Liver (tissue), 9 donors: ENCODE results near the gene VGLL2. TPM values are rescaled to one million over a fixed set of nuclear protein-coding genes. Genes with fewer than 3 reads are reported as not detected.

ENCODE experiments used
- DNase-seq: peaks from one replicate; pipeline ENCODE4 v3.0.0-alpha.2; 2017; ENCODE audit warnings: low spot score
- H3K27ac ChIP-seq, 2 donors: one replicate each; pipeline ENCODE4 v1.7.0; 2013; ENCODE audit warnings: inconsistent platforms in 2 of 2, low read length in 2 of 2, control low read depth in 1 of 2, low read depth in 1 of 2, mild to moderate bottlenecking in 1 of 2
- H3K27me3 ChIP-seq, 4 donors: one replicate each; pipeline versions ENCODE4 v1.6.1 to v1.7.0; 2013; ENCODE audit warnings: low read length in 3 of 4, inconsistent platforms in 1 of 4, mild to moderate bottlenecking in 1 of 4, moderate library complexity in 1 of 4; ENCODE audit not compliant: control insufficient read depth in 4 of 4, insufficient read depth in 4 of 4
- H3K36me3 ChIP-seq, 4 donors: one replicate each; pipeline versions ENCODE4 v1.6.1 to v1.7.0; 2013; ENCODE audit warnings: low read length in 3 of 4, mild to moderate bottlenecking in 3 of 4, low read depth in 1 of 4, moderate library complexity in 1 of 4; ENCODE audit not compliant: control insufficient read depth in 4 of 4, insufficient read depth in 3 of 4
- H3K4me1 ChIP-seq, 4 donors: one replicate each; pipeline versions ENCODE4 v1.6.1 to v1.7.0; 2013; ENCODE audit warnings: low read length in 3 of 4, mild to moderate bottlenecking in 3 of 4, moderate library complexity in 1 of 4; ENCODE audit not compliant: control insufficient read depth in 4 of 4, insufficient read depth in 4 of 4
- H3K4me3 ChIP-seq, 3 donors: one replicate each; pipeline versions ENCODE4 v1.6.1 to v1.7.0; 2013; ENCODE audit warnings: low read length in 3 of 3, control low read depth in 1 of 3, low read depth in 1 of 3, mild to moderate bottlenecking in 1 of 3
- H3K9ac ChIP-seq, 2 donors: one replicate each; pipeline ENCODE4 v1.7.0; 2013; ENCODE audit warnings: low read length in 2 of 2, mild to moderate bottlenecking in 2 of 2, moderate library complexity in 2 of 2, control low read depth in 1 of 2, low read depth in 1 of 2
- H3K9me3 ChIP-seq, 4 donors: one replicate each; pipeline versions ENCODE4 v1.6.1 to v1.7.0; 2013; ENCODE audit warnings: low read length in 3 of 4; ENCODE audit not compliant: control insufficient read depth in 4 of 4
- CTCF ChIP-seq: fragments of 150-350 bp; IDR thresholded peaks from 2 replicates; pipeline ENCODE4 v1.5.1; 2017; ENCODE audit warnings: improper control_type of control experiment, low read depth, low read length; ENCODE audit not compliant: missing input control
- EGR1 ChIP-seq, 2 donors: IDR thresholded peaks; 2 replicates each; pipeline ENCODE4 v1.6.1; 2016 to 2018; ENCODE audit warnings: antibody characterized with exemption in 2 of 2, low read depth in 2 of 2
- GABPA ChIP-seq, 2 donors: IDR thresholded peaks in 1 of 2; conservative IDR thresholded peaks in 1 of 2; 2 replicates each; pipeline ENCODE4 v1.6.1; 2016; ENCODE audit warnings: antibody characterized with exemption in 2 of 2, mild to moderate bottlenecking in 1 of 2, moderate library complexity in 1 of 2
- HNF4A ChIP-seq, 2 donors: conservative IDR thresholded peaks; 2 replicates each; pipeline ENCODE4 v1.6.1; 2016; ENCODE audit warnings: antibody characterized with exemption in 2 of 2, mild to moderate bottlenecking in 2 of 2
- HNF4G ChIP-seq: IDR thresholded peaks from 2 replicates; pipeline ENCODE4 v1.6.1; 2016; ENCODE audit warnings: antibody characterized with exemption
- JUND ChIP-seq, 2 donors: IDR thresholded peaks; 2 replicates each; pipeline ENCODE4 v1.6.1; 2016; ENCODE audit warnings: antibody characterized with exemption in 2 of 2
- RAD21 ChIP-seq, 2 donors: IDR thresholded peaks; 2 replicates each; pipeline ENCODE4 v1.6.1; 2016; ENCODE audit warnings: antibody characterized with exemption in 2 of 2, mild to moderate bottlenecking in 2 of 2
- RXRA ChIP-seq, 2 donors: IDR thresholded peaks; 2 replicates each; pipeline ENCODE4 v1.6.1; 2017 to 2018; ENCODE audit warnings: antibody characterized with exemption in 2 of 2, mild to moderate bottlenecking in 1 of 2
- SP1 ChIP-seq: IDR thresholded peaks from 2 replicates; pipeline ENCODE4 v1.6.1; 2018; ENCODE audit warnings: antibody characterized with exemption, mild to moderate bottlenecking
- TAF1 ChIP-seq: conservative IDR thresholded peaks from 2 replicates; pipeline ENCODE4 v1.6.1; 2016; ENCODE audit warnings: antibody characterized with exemption, mild to moderate bottlenecking
- YY1 ChIP-seq: IDR thresholded peaks from 2 replicates; pipeline ENCODE4 v1.6.1; 2016; ENCODE audit warnings: antibody characterized with exemption, mild to moderate bottlenecking
- WGBS: extraction: QIAGEN DNeasy Blood & Tissue Kit; methylation state at CpG from one replicate; pipeline ENCODE4 v1.1.7; 2013; 5-methylcytosine and 5-hydroxymethylcytosine counted together
- polyA plus RNA-seq, 2 donors: library from polyadenylated mRNA; stranded (reverse) in 1 of 2; unstranded in 1 of 2; fragments of 200-250 nt in 1 of 2; fragments of >200 nt in 1 of 2; fragmentation: Nextera tagmentation in 1 of 2; extraction: Ambion mirVana in 1 of 2; gene quantifications; one replicate each; pipeline versions ENCODE4 v1.2.1 to v1.2.3, GENCODE V29; 2013 to 2015
- total RNA-seq, 2 donors: library from RNA; depleted of rRNA; stranded (reverse); fragments of >200 nt; gene quantifications; one replicate each; pipeline ENCODE4 v1.2.3, GENCODE V29; 2014
- TF ChIP-seq, protein P1 (sequence below): IDR thresholded peaks from 2 replicates; pipeline ENCODE4 v1.6.1; 2016; ENCODE audit warnings: antibody characterized with exemption, mild to moderate bottlenecking
- TF ChIP-seq, protein P2 (sequence below): IDR thresholded peaks from 2 replicates; pipeline ENCODE4 v1.6.1; 2016; ENCODE audit warnings: antibody characterized with exemption
- TF ChIP-seq, protein P3 (sequence below): IDR thresholded peaks from 2 replicates; pipeline ENCODE4 v1.6.1; 2016; ENCODE audit warnings: antibody characterized with exemption
- TF ChIP-seq, protein P4 (sequence below): IDR thresholded peaks from 2 replicates; pipeline ENCODE4 v1.6.1; 2016; ENCODE audit warnings: antibody characterized with exemption
- donor health status: healthy.
- donor health status: healthy.
- donor health status: healthy.
- donor health status: healthy.
- donor health status: healthy.

The VGLL2 gene
- total and polyA plus RNA-seq, 4 donors, result not detected

- Histone ChIP-seq H3K27ac (no peak overlapping the region), H3K27me3 (peaks cover 14 to 23% (median 18%) of the 10 kb centered on the region in 4 donors), H3K36me3 (no peaks in the 10 kb centered on the region), H3K4me3 (no peak overlapping the region), H3K9ac (no peak overlapping the region), H3K4me1 (peaks cover 13 to 30% (median 25%) of the 10 kb centered on the region in 4 donors), H3K9me3 (no peaks in the 10 kb centered on the region)
- no peak for DNase-seq
- TF ChIP-seq, protein P1, sequence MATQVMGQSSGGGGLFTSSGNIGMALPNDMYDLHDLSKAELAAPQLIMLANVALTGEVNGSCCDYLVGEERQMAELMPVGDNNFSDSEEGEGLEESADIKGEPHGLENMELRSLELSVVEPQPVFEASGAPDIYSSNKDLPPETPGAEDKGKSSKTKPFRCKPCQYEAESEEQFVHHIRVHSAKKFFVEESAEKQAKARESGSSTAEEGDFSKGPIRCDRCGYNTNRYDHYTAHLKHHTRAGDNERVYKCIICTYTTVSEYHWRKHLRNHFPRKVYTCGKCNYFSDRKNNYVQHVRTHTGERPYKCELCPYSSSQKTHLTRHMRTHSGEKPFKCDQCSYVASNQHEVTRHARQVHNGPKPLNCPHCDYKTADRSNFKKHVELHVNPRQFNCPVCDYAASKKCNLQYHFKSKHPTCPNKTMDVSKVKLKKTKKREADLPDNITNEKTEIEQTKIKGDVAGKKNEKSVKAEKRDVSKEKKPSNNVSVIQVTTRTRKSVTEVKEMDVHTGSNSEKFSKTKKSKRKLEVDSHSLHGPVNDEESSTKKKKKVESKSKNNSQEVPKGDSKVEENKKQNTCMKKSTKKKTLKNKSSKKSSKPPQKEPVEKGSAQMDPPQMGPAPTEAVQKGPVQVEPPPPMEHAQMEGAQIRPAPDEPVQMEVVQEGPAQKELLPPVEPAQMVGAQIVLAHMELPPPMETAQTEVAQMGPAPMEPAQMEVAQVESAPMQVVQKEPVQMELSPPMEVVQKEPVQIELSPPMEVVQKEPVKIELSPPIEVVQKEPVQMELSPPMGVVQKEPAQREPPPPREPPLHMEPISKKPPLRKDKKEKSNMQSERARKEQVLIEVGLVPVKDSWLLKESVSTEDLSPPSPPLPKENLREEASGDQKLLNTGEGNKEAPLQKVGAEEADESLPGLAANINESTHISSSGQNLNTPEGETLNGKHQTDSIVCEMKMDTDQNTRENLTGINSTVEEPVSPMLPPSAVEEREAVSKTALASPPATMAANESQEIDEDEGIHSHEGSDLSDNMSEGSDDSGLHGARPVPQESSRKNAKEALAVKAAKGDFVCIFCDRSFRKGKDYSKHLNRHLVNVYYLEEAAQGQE, result no peak
- no peak for TF ChIP-seq HNF4G
- TF ChIP-seq HNF4A (conservative IDR thresholded peaks at IDR 0.05), result no peak
- TF ChIP-seq, protein P2, sequence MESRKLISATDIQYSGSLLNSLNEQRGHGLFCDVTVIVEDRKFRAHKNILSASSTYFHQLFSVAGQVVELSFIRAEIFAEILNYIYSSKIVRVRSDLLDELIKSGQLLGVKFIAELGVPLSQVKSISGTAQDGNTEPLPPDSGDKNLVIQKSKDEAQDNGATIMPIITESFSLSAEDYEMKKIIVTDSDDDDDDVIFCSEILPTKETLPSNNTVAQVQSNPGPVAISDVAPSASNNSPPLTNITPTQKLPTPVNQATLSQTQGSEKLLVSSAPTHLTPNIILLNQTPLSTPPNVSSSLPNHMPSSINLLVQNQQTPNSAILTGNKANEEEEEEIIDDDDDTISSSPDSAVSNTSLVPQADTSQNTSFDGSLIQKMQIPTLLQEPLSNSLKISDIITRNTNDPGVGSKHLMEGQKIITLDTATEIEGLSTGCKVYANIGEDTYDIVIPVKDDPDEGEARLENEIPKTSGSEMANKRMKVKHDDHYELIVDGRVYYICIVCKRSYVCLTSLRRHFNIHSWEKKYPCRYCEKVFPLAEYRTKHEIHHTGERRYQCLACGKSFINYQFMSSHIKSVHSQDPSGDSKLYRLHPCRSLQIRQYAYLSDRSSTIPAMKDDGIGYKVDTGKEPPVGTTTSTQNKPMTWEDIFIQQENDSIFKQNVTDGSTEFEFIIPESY, result no peak
- TF ChIP-seq SP1, result no peak
- no peak for TF ChIP-seq TAF1
- WGBS, result 5% methylated on average over 8 of the region's 8 CpGs
Measured at GRCh38 chr6:117269638-117270054, 4.3 kb downstream of the VGLL2 start.

DNA sequence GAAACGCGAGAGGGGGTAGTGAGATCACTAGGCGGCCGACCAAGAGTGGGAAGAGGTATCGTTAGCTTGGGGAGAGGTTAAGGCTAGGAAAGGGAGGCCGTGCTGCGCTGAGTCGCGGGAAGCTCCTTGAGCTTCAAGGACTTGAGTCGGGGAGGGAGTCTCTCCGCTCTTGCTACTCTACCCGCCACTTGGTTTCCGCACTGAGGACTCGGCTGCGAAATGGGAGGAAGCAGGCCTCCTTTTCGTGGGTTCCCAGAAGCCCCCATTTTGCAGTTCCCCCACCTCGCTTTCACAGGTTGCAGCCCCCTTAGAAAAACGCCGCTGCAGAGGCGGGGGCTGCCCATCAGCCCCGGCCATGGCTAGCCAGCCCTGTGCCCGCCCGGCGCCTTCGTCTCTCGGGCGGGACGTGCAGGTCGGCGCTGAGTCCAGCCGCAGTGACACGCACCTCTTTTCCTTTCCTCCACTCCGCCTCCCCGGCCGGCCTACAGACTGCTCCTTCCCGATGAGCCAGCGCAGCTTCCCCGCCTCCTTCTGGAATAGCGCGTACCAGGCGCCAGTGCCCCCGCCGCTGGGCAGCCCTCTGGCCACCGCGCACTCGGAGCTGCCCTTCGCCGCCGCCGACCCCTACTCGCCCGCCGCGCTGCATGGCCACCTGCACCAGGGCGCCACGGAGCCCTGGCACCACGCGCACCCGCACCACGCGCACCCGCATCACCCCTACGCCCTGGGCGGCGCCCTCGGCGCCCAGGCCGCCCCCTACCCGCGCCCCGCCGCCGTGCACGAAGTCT, 4.9 kb downstream of the VGLL2 start:
- H3K27ac ChIP-seq, result no peak overlapping the region
- no peak overlapping the region for H3K9ac ChIP-seq
- WGBS, result 3% methylated on average over 74 of the region's 74 CpGs
- H3K4me1 ChIP-seq, result peaks cover 13 to 25% (median 20%) of the 10 kb centered on the region in 4 donors
- DNase-seq, result no peak
- TF ChIP-seq YY1 (no peak), CTCF (no peak), SP1 (no peak), HNF4G (no peak), TAF1 (no peak), RAD21 (IDR thresholded peaks at IDR 0.05) (no peak), RXRA (IDR thresholded peaks at IDR 0.05) (no peak), GABPA (IDR thresholded peaks at IDR 0.05 in 1 of 2, conservative IDR thresholded peaks at IDR 0.05 in 1 of 2) (no peak), EGR1 (IDR thresholded peaks at IDR 0.05; ENCODE audit: low read depth in 2 of 2) (no peak), JUND (IDR thresholded peaks at IDR 0.05) (no peak)
- TF ChIP-seq, protein P3, sequence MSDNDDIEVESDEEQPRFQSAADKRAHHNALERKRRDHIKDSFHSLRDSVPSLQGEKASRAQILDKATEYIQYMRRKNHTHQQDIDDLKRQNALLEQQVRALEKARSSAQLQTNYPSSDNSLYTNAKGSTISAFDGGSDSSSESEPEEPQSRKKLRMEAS, result no peak
- TF ChIP-seq, protein P1, result no peak
- TF ChIP-seq, protein P4, sequence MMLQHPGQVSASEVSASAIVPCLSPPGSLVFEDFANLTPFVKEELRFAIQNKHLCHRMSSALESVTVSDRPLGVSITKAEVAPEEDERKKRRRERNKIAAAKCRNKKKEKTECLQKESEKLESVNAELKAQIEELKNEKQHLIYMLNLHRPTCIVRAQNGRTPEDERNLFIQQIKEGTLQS, result no peak
- TF ChIP-seq, protein P2, result no peak
- peaks cover 14 to 24% (median 18%) of the 10 kb centered on the region in 4 donors for H3K27me3 ChIP-seq
- peak overlapping the region in 1 of 3 donors; percentile 34 for H3K4me3 ChIP-seq
- no peaks in the 10 kb centered on the region for H3K9me3 ChIP-seq
- no peaks in the 10 kb centered on the region for H3K36me3 ChIP-seq
